Mesendoderm (in vitro differentiated cells): ENCODE results near the gene TFF3.

Experiments
- DNase-seq: peaks from one replicate; pipeline ENCODE4 v3.0.0; 2013
- H2AK5ac ChIP-seq: 2 replicates; pipeline ENCODE4 v1.6.1; 2013; ENCODE audit warnings: low read length, inconsistent platforms
- H2BK120ac ChIP-seq: 2 replicates; pipeline ENCODE4 v1.6.1; 2013; ENCODE audit warnings: low read depth, mild to moderate bottlenecking, low read length, moderate library complexity, mixed read lengths
- H2BK15ac ChIP-seq: replicated peaks from 2 replicates; pipeline ENCODE4 v1.6.1; 2013; ENCODE audit warnings: low read depth, mild to moderate bottlenecking, moderate library complexity
- H2BK5ac ChIP-seq: 2 replicates; pipeline ENCODE4 v1.6.1; 2013; ENCODE audit warnings: low read length, inconsistent platforms
- H3K18ac ChIP-seq: 2 replicates; pipeline ENCODE4 v1.6.1; 2013; ENCODE audit warnings: mild to moderate bottlenecking, low read length, mixed read lengths
- H3K23ac ChIP-seq: one replicate; pipeline ENCODE4 v1.6.1; 2013; ENCODE audit warnings: low read length
- H3K27ac ChIP-seq: 2 replicates; pipeline ENCODE4 v1.5.1; 2013; ENCODE audit warnings: low read depth, mild to moderate bottlenecking, inconsistent platforms, low read length, moderate library complexity
- H3K27me3 ChIP-seq: 2 replicates; pipeline ENCODE4 v1.6.1; 2013; ENCODE audit warnings: low read length, control low read depth, mild to moderate bottlenecking, inconsistent platforms; ENCODE audit not compliant: insufficient read depth, poor library complexity
- H3K36me3 ChIP-seq: 2 replicates; pipeline ENCODE4 v1.6.1; 2013; ENCODE audit warnings: low read length, inconsistent platforms; ENCODE audit not compliant: control insufficient read depth, insufficient read depth
- H3K4ac ChIP-seq: one replicate; pipeline ENCODE4 v1.6.1; 2013; ENCODE audit warnings: low read depth, mild to moderate bottlenecking, low read length, moderate library complexity
- H3K4me1 ChIP-seq: 2 replicates; pipeline ENCODE4 v1.6.1; 2013; ENCODE audit warnings: low read depth, low read length, inconsistent platforms; ENCODE audit not compliant: control insufficient read depth
- H3K4me2 ChIP-seq: 2 replicates; pipeline ENCODE4 v1.6.1; 2013; ENCODE audit warnings: low read length
- H3K4me3 ChIP-seq: 2 replicates; pipeline ENCODE4 v1.5.1; 2013; ENCODE audit warnings: mild to moderate bottlenecking, low read length
- H3K56ac ChIP-seq: one replicate; pipeline ENCODE4 v1.6.1; 2013; ENCODE audit warnings: low read length
- H3K79me1 ChIP-seq: 2 replicates; pipeline ENCODE4 v1.6.1; 2013; ENCODE audit warnings: low read length, inconsistent platforms
- H3K79me2 ChIP-seq: 2 replicates; pipeline ENCODE4 v1.6.1; 2013; ENCODE audit warnings: mild to moderate bottlenecking, low read length; ENCODE audit not compliant: control insufficient read depth, insufficient read depth
- H3K9ac ChIP-seq: 2 replicates; pipeline ENCODE4 v1.6.1; 2013; ENCODE audit warnings: low read length, inconsistent platforms
- H4K5ac ChIP-seq: one replicate; pipeline ENCODE4 v1.6.1; 2013; ENCODE audit warnings: low read length
- H4K8ac ChIP-seq: one replicate; pipeline ENCODE4 v1.6.1; 2013; ENCODE audit warnings: low read depth, mild to moderate bottlenecking, control low read depth, low read length, moderate library complexity
- WGBS: extraction: QIAGEN DNeasy Blood & Tissue Kit; methylation state at CpG from one replicate; pipeline ENCODE4 v1.1.7; 2013; ENCODE audit warnings: low lambda C conversion rate, missing lambda C conversion rate; ENCODE audit not compliant: insufficient coverage; ENCODE audit errors: extremely low coverage; 5-methylcytosine and 5-hydroxymethylcytosine counted together

TFF3 gene

DNA sequence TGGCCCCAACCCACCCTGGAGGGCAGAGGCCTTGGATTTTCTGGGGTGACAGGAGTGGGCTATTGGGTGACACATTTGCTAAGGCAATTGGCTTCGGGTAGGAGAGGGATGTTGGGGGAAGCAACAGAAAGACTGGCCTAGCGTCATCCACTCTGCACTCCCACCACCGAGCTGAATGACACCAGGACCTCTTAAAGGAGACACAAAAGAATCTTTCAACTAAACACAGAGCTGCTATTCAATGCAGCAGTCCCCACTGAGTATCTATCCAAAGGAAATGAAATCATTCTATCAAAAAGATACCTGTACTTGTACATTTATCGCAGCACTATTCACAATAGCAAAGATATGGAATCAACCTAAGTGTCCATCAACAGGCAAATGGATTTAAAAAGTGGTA is 29.4 kb upstream of the TFF3 start:
- no peak overlapping the region for H3K9ac ChIP-seq
- H3K4ac ChIP-seq = no peak overlapping the region
- no peak overlapping the region for H3K18ac ChIP-seq
- DNase-seq = no peak
- H4K5ac ChIP-seq = no peak overlapping the region
- H3K79me1 ChIP-seq = no peaks in the 10 kb centered on the region
- no peak overlapping the region for H3K4me2 ChIP-seq
- no peaks in the 10 kb centered on the region for H3K79me2 ChIP-seq
- H2BK5ac ChIP-seq = no peak overlapping the region
- no peak overlapping the region for H3K23ac ChIP-seq
- H3K4me1 ChIP-seq = no peaks in the 10 kb centered on the region
- no peaks in the 10 kb centered on the region for H3K36me3 ChIP-seq
- no CpG with 5 or more reads among the region's 4 CpGs for WGBS
- H4K8ac ChIP-seq = no peak overlapping the region
- no peak overlapping the region for H3K56ac ChIP-seq
- no peak overlapping the region for H3K4me3 ChIP-seq
- no peak overlapping the region for H3K27ac ChIP-seq
- no peak overlapping the region for H2AK5ac ChIP-seq
- no peaks in the 10 kb centered on the region for H3K27me3 ChIP-seq
- H2BK15ac ChIP-seq = no peak overlapping the region
- H2BK120ac ChIP-seq = no peak overlapping the region

GRCh38 chr21:42343963-42344510 is 28.8 kb upstream of the TFF3 start:
- H4K8ac ChIP-seq = no peak overlapping the region
- no peak overlapping the region for H3K56ac ChIP-seq
- H2BK120ac ChIP-seq = no peak overlapping the region
- no peaks in the 10 kb centered on the region for H3K4me1 ChIP-seq
- H2AK5ac ChIP-seq = no peak overlapping the region
- DNase-seq = no peak
- no peaks in the 10 kb centered on the region for H3K79me2 ChIP-seq
- H3K4me3 ChIP-seq = no peak overlapping the region
- H3K4ac ChIP-seq = no peak overlapping the region
- no peaks in the 10 kb centered on the region for H3K36me3 ChIP-seq
- no peak overlapping the region for H3K4me2 ChIP-seq
- H3K23ac ChIP-seq = no peak overlapping the region
- no peaks in the 10 kb centered on the region for H3K79me1 ChIP-seq
- H4K5ac ChIP-seq = no peak overlapping the region
- no peaks in the 10 kb centered on the region for H3K27me3 ChIP-seq
- WGBS = no CpG with 5 or more reads among the region's 11 CpGs
- no peak overlapping the region for H3K9ac ChIP-seq
- H2BK15ac ChIP-seq = no peak overlapping the region
- no peak overlapping the region for H2BK5ac ChIP-seq
- no peak overlapping the region for H3K27ac ChIP-seq
- no peak overlapping the region for H3K18ac ChIP-seq

GRCh38 chr21:42343556-42343955 is 28.3 kb upstream of the TFF3 start:
- H2BK5ac ChIP-seq = no peak overlapping the region
- no peaks in the 10 kb centered on the region for H3K36me3 ChIP-seq
- H4K5ac ChIP-seq = no peak overlapping the region
- no peak for DNase-seq
- no peak overlapping the region for H3K23ac ChIP-seq
- H3K79me1 ChIP-seq = no peaks in the 10 kb centered on the region
- no peak overlapping the region for H3K56ac ChIP-seq
- H2BK15ac ChIP-seq = no peak overlapping the region
- no peak overlapping the region for H2BK120ac ChIP-seq
- H3K27ac ChIP-seq = no peak overlapping the region
- H4K8ac ChIP-seq = no peak overlapping the region
- H3K4ac ChIP-seq = no peak overlapping the region
- H3K4me3 ChIP-seq = no peak overlapping the region
- H3K27me3 ChIP-seq = no peaks in the 10 kb centered on the region
- H3K4me2 ChIP-seq = no peak overlapping the region
- H3K79me2 ChIP-seq = no peaks in the 10 kb centered on the region
- H3K4me1 ChIP-seq = no peaks in the 10 kb centered on the region
- no peak overlapping the region for H3K9ac ChIP-seq
- no peak overlapping the region for H2AK5ac ChIP-seq
- WGBS = no CpG with 5 or more reads among the region's 6 CpGs
- no peak overlapping the region for H3K18ac ChIP-seq

- no CpG with 5 or more reads among the region's 10 CpGs for WGBS
- no peak overlapping the region for H2AK5ac ChIP-seq
- H3K79me2 ChIP-seq = no peaks in the 10 kb centered on the region
- H3K4ac ChIP-seq = no peak overlapping the region
- H3K27me3 ChIP-seq = no peaks in the 10 kb centered on the region
- H3K18ac ChIP-seq = no peak overlapping the region
- no peak overlapping the region for H4K5ac ChIP-seq
- no peak overlapping the region for H4K8ac ChIP-seq
- H3K4me2 ChIP-seq = no peak overlapping the region
- H3K36me3 ChIP-seq = no peaks in the 10 kb centered on the region
- no peak overlapping the region for H3K9ac ChIP-seq
- no peaks in the 10 kb centered on the region for H3K79me1 ChIP-seq
- no peak overlapping the region for H2BK15ac ChIP-seq
- no peak overlapping the region for H3K23ac ChIP-seq
- no peak overlapping the region for H2BK120ac ChIP-seq
- H3K27ac ChIP-seq = no peak overlapping the region
- DNase-seq = no peak
- no peak overlapping the region for H2BK5ac ChIP-seq
- H3K56ac ChIP-seq = no peak overlapping the region
- no peaks in the 10 kb centered on the region for H3K4me1 ChIP-seq
- no peak overlapping the region for H3K4me3 ChIP-seq
Measured at GRCh38 chr21:42343101-42343500, 27.9 kb upstream of the TFF3 start.

GRCh38 chr21:42341776-42342542 is 26.8 kb upstream of the TFF3 start:
- Histone ChIP-seq H2BK5ac (no peak overlapping the region), H3K4me2 (no peak overlapping the region), H3K27ac (no peak overlapping the region), H3K9ac (no peak overlapping the region), H3K79me2 (no peaks in the 10 kb centered on the region), H2AK5ac (no peak overlapping the region), H2BK15ac (no peak overlapping the region), H4K5ac (no peak overlapping the region), H3K23ac (no peak overlapping the region), H3K4me3 (no peak overlapping the region), H3K18ac (no peak overlapping the region), H3K4ac (no peak overlapping the region), H3K4me1 (no peaks in the 10 kb centered on the region), H3K79me1 (no peaks in the 10 kb centered on the region), H4K8ac (no peak overlapping the region), H3K56ac (no peak overlapping the region), H2BK120ac (no peak overlapping the region), H3K36me3 (no peaks in the 10 kb centered on the region), H3K27me3 (no peaks in the 10 kb centered on the region)
- DNase-seq = peak; percentile 8
- WGBS = no CpG with 5 or more reads among the region's 15 CpGs
